ENCODE data around the gene PRXL2B. TPM values are rescaled to one million over a fixed set of nuclear protein-coding genes. Genes with fewer than 3 reads are reported as not detected.
A peak's percentile ranks its signal among the peaks of the same experiment; 100 is the strongest.

PRXL2B gene, protein sequence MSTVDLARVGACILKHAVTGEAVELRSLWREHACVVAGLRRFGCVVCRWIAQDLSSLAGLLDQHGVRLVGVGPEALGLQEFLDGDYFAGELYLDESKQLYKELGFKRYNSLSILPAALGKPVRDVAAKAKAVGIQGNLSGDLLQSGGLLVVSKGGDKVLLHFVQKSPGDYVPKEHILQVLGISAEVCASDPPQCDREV
- total RNA-seq, result 26.5 and 28.4 TPM in 2 replicates

DNA sequence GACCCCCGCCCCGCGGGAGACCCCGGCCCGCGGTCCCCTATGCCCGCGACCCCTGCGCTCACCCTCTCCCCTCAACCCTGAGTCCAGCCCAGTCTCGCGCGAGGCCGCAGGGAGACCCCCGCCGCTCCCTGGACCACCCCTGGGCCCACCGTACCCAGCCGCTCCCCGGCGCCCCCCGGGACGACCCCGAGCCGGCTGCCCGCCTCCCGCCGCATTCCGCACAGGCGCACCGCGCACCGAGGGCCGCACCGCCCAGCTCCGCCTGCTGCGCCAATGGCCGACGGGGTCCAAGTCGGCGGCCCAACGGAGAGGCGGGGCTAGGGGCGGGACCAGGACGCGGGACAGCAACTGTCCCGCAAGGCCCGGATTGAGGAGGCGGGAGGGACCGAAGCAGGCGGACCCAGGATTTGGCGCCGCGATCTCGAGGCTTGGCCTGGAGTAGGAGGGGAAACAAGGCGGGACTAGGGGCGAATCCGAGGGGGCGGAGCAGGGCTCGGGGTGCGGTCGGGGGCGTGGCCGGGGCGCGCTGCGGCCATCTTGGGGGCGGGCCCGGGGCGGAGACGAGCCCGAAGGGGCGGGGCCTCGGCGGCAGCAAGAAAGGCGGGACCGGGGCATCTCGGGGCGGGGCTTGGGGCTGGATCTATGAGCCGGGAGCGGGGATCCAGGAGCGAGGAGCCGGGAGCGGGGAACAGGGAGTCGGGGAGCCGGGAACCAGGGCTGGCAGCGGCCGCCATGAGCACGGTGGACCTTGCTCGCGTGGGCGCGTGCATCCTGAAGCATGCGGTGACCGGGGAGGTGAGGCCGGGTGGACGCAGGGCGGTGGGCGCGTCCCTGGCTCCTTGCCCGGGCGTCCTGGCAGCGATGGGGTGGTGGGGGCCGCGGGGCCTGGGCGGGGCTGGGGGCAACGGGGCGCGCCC lies at the start of gene PRXL2B:
Gene PRXL2B, plus strand, starts transcription at position 624 of the 917 bp plus-strand sequence. Its CDS starts 109 bp downstream, at position 733.
- H3K27ac Mint-ChIP-seq, result peak within 1 kb of the TSS; percentile 86
- intact Hi-C loops (cut with micrococcal nuclease), result loop anchor here (1.0 kb wide), 2 partner anchors 174 to 381 kb away; partner anchors contain the start of gene PEX10
- H3K27me3 Mint-ChIP-seq (ENCODE audit: low read depth), result no peaks in the 10 kb centered on the region
- H3K4me3 Mint-ChIP-seq (ENCODE audit: low read depth), result peak within 1 kb of the TSS; percentile 84
- DNase-seq (ENCODE audit: low spot score), result peak; percentile 98
- H3K4me1 Mint-ChIP-seq (ENCODE audit: low read depth), result peaks cover 33% of the 10 kb centered on the region
- no peaks in the 10 kb centered on the region for H3K9me3 Mint-ChIP-seq
- peaks cover 15% of the 10 kb centered on the region for H3K36me3 Mint-ChIP-seq (ENCODE audit: low read depth)

DNA sequence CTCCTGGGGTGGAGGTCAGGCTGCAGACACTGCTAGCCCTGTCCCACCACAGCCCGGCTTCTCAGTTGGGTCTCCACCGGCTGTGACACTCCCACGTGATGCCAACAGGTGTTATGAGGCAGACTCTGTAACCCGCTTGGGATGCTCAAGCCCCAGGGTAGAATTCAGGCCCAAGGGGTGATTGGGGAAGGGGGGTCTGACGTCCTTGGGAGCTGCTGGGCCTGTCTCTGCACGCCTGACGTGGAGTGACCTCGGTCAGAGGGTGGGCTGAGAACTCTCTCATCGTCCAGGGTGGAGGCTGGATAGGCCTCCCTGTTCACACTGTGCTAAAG lies 48.8 kb upstream of the PRXL2B start:
- H3K27ac Mint-ChIP-seq, result no peak overlapping the region
- no peak for DNase-seq (ENCODE audit: low spot score)
- no peaks in the 10 kb centered on the region for H3K9me3 Mint-ChIP-seq
- no peaks in the 10 kb centered on the region for H3K4me1 Mint-ChIP-seq (ENCODE audit: low read depth)
- peaks cover 28% of the 10 kb centered on the region for H3K27me3 Mint-ChIP-seq (ENCODE audit: low read depth)
- H3K36me3 Mint-ChIP-seq (ENCODE audit: low read depth), result no peaks in the 10 kb centered on the region
- no peak overlapping the region for H3K4me3 Mint-ChIP-seq (ENCODE audit: low read depth)
- intact Hi-C loops (cut with micrococcal nuclease), result no loop called here

DNA sequence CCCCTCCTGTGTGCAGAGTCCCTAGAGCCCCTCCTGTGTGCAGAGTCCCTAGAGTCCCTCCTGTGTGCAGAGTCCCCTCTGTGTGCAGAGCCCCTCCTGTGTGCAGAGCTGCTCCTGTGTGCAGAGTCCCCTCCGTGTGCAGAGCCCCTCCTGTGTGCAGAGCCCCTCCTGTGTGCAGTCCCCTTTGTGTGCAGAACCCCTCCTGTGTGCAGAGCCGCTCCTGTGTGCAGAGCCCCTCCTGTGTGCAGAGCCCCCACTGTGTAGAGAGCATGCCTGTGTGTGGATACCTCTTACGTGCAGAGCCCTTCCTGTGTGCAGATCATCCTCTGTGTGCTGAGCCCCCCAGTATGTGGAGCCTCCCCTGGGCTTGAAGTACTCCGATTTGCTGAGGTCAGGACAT lies 48.2 kb upstream of the PRXL2B start:
- H3K27me3 Mint-ChIP-seq (ENCODE audit: low read depth), result peaks cover 25% of the 10 kb centered on the region
- H3K27ac Mint-ChIP-seq, result no peak overlapping the region
- no peaks in the 10 kb centered on the region for H3K9me3 Mint-ChIP-seq
- H3K4me1 Mint-ChIP-seq (ENCODE audit: low read depth), result no peaks in the 10 kb centered on the region
- H3K4me3 Mint-ChIP-seq (ENCODE audit: low read depth), result no peak overlapping the region
- H3K36me3 Mint-ChIP-seq (ENCODE audit: low read depth), result no peaks in the 10 kb centered on the region
- no peak for DNase-seq (ENCODE audit: low spot score)
- intact Hi-C loops (cut with micrococcal nuclease), result no loop called here

DNA sequence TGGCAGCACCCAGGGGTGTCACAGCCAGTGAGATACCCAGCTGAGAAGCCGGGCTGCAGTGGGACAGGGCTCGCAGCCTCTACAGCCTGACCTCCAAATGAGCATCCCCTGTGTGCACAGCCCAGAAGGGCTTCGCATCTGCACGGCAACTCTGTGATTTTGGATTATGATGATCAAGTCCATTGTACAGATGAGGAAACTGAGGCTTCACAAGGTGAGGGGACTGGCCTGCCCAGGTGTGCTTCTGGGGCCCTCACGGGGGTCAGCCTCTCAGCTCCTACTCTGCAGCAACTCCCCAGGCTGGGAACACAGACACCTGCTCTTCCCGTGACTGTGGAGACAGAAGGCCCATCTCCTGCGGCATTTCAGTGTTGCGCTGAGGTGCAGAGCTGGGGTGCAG lies 47.7 kb upstream of the PRXL2B start:
- Mint-ChIP-seq H3K4me3 (ENCODE audit: low read depth) (no peak overlapping the region), H3K9me3 (no peaks in the 10 kb centered on the region), H3K36me3 (ENCODE audit: low read depth) (no peaks in the 10 kb centered on the region), H3K27me3 (ENCODE audit: low read depth) (peaks cover 21% of the 10 kb centered on the region), H3K27ac (no peak overlapping the region), H3K4me1 (ENCODE audit: low read depth) (no peaks in the 10 kb centered on the region)
- intact Hi-C loops (cut with micrococcal nuclease), result no loop called here
- DNase-seq (ENCODE audit: low spot score), result no peak

DNA sequence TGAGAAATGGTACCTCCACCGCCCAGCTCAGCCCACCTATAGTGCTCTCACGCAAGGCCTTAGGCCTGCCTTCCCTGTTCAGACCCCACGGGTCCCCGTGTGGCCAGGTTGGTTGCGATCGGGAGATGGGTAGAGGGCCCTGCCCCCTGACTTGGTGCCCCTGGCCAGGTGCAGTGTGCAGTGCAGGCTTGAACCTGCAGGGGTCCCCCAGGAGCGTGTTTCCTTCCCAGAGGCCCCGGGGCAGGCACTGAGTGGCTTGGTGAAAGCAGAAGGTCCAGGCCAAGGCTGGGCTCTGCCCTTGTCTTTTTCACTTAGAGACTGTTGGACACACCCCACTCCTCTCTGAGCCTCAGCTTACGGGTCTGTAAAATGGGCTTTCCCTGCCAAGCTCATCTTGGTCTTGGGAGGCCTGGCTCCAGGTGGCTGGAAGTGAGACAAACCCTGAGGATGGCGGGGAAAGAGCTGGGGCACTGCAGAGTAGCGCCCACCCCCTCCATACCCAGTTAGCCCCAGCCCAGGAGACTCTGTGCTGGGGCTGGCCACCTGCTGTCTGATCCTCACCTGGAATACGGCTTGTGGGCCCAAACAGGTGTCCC lies 47.2 kb upstream of the PRXL2B start:
- H3K4me1 Mint-ChIP-seq (ENCODE audit: low read depth), result no peaks in the 10 kb centered on the region
- no peak overlapping the region for H3K4me3 Mint-ChIP-seq (ENCODE audit: low read depth)
- no peaks in the 10 kb centered on the region for H3K36me3 Mint-ChIP-seq (ENCODE audit: low read depth)
- no peak overlapping the region for H3K27ac Mint-ChIP-seq
- no peak for DNase-seq (ENCODE audit: low spot score)
- no peaks in the 10 kb centered on the region for H3K9me3 Mint-ChIP-seq
- intact Hi-C loops (cut with micrococcal nuclease), result no loop called here
- H3K27me3 Mint-ChIP-seq (ENCODE audit: low read depth), result peaks cover 18% of the 10 kb centered on the region

DNA sequence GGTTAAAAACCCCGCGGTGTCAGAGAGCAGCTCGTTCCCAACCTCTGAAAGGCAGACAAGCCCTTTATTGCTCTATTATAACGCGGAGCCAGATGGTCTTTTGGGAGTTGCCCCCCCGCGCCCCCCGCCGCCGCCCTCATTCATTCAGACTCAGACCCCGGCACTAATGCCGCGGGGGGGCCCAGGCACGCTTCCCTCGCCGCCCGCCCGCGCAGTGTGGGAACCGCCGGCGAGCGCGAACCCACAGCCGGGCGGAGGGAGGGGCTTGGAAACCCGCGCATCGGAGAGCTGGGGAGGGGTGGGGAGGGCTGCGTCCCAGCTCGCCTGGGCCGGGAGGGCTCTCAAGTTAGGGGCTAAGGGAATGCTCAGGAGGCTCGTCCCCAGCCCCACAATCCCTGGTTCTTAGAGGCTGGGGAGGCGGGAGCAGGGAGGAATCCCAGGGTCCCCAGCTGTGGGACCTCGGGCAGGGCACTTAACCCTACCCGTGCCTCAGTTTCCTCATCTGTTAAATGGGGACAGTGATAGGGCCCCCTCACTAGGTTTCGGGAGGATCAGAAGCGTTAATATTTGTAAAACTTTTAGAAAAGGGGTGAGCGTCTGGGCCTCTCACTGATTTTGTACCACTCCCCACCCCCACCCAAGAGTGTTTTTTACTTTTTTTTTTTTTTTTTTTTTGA lies 45.6 kb upstream of the PRXL2B start:
- intact Hi-C loops (cut with micrococcal nuclease), result loop anchor here (10.0 kb wide), 1 partner anchor 104 kb away; no protein-coding TSS in a partner anchor
- no peaks in the 10 kb centered on the region for H3K4me1 Mint-ChIP-seq (ENCODE audit: low read depth)
- no peaks in the 10 kb centered on the region for H3K9me3 Mint-ChIP-seq
- H3K36me3 Mint-ChIP-seq (ENCODE audit: low read depth), result no peaks in the 10 kb centered on the region
- H3K27ac Mint-ChIP-seq, result no peak overlapping the region
- no peak overlapping the region for H3K4me3 Mint-ChIP-seq (ENCODE audit: low read depth)
- H3K27me3 Mint-ChIP-seq (ENCODE audit: low read depth), result peaks cover 12% of the 10 kb centered on the region
- no peak for DNase-seq (ENCODE audit: low spot score)

DNA sequence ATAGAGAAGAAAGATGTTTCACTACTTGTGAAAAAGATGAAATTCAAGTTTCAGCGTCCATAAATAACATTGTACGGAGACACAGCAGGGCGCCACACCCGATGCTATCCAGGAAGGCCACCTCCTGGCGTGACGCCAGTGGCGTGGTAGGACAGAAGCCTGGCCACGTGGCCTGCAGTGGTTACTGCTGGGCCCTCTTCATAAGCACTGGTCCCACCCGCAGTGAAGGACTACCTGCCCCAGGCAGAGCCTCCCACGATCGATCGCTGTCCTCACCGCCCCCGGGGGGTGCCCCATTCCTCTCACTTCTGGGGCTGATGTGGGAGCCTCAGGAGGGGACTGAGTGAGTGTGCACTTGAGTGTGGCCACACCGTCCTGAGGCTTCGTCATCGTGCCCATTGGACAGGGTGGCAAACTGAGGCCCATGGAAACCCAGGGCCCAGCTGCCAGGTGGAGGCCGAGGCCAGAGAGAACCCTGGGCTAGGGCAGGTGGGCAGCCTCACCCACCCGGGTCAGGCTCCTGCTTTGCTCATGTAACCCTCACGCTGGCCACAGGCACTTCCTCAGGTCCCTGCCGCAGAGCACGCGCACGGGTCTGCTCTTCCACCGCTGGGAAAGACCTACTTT lies 44.8 kb upstream of the PRXL2B start:
- no peaks in the 10 kb centered on the region for H3K9me3 Mint-ChIP-seq
- H3K4me1 Mint-ChIP-seq (ENCODE audit: low read depth), result no peaks in the 10 kb centered on the region
- H3K36me3 Mint-ChIP-seq (ENCODE audit: low read depth), result no peaks in the 10 kb centered on the region
- H3K4me3 Mint-ChIP-seq (ENCODE audit: low read depth), result no peak overlapping the region
- DNase-seq (ENCODE audit: low spot score), result no peak
- intact Hi-C loops (cut with micrococcal nuclease), result loop anchor here (10.0 kb wide), 1 partner anchor 103 kb away; no protein-coding TSS in a partner anchor
- H3K27me3 Mint-ChIP-seq (ENCODE audit: low read depth), result peaks cover 9% of the 10 kb centered on the region
- no peak overlapping the region for H3K27ac Mint-ChIP-seq

DNA sequence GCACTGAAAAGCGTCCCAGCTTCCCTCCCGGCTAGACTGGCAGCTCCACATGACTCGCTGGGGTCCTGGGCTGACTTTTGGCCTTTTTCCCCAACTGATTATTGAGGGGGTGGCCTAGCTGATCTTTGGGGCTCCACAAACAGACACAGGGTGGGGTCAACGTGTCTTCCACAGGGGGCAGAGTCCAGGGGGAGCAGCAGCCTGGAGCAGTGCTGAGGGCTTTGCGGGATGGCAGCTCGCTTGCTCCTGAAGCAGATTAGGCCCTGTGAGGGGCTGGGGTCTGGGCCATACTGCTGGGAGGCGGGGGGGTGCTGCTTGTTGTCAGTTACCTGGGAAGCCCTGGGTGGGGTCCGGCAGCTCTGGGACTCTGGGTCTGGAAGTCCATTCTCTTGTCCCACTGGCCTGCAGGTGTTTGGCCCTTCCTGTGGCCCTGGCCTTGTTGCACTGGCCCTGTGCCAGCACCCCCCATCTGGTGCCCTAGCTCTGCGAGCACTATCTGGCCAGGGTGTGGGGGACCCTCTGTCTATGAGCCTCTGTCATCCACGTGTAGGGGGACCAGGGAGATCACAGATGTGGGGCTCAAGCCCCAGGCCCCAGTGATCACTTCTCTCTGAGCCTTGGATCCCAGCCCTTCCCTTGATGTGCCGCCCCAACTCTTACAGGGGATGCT lies 44.2 kb upstream of the PRXL2B start:
- no peak for DNase-seq (ENCODE audit: low spot score)
- H3K27ac Mint-ChIP-seq, result no peak overlapping the region
- no peaks in the 10 kb centered on the region for H3K9me3 Mint-ChIP-seq
- H3K36me3 Mint-ChIP-seq (ENCODE audit: low read depth), result no peaks in the 10 kb centered on the region
- H3K27me3 Mint-ChIP-seq (ENCODE audit: low read depth), result peaks cover 9% of the 10 kb centered on the region
- H3K4me3 Mint-ChIP-seq (ENCODE audit: low read depth), result no peak overlapping the region
- H3K4me1 Mint-ChIP-seq (ENCODE audit: low read depth), result no peaks in the 10 kb centered on the region
- intact Hi-C loops (cut with micrococcal nuclease), result loop anchor here (10.0 kb wide), 1 partner anchor 102 kb away; no protein-coding TSS in a partner anchor

DNA sequence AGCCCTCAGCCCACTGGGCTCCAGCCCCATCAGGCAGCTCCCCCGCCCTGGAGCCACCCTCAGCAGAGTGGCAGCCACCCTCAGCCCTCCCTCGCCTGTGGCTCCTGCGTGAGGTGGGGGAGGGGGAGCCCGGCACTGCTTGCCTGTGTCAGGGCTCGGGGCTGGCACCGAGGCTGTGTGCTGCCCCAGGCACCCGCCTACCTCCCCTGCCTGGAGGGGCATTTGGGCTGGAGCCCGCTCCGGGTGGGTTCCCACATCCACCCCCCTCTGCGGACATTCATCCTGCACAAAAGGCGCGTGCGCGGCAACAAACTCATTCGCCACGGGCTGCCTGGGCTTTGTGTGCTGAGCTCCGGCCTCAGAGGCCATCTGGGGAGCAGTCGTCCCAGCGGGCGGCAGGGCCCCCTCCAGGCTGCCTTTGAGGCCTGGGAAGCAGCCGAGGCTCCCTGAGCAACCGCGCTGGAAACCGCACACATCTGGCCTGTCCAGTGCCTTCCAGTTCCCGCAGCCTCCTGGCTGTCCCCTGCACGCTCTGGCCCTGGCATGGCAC lies 43.0 kb upstream of the PRXL2B start:
- Mint-ChIP-seq H3K9me3 (no peaks in the 10 kb centered on the region), H3K4me3 (ENCODE audit: low read depth) (no peak overlapping the region), H3K27ac (no peak overlapping the region), H3K36me3 (ENCODE audit: low read depth) (no peaks in the 10 kb centered on the region), H3K27me3 (ENCODE audit: low read depth) (peaks cover 9% of the 10 kb centered on the region), H3K4me1 (ENCODE audit: low read depth) (peaks cover 7% of the 10 kb centered on the region)
- DNase-seq (ENCODE audit: low spot score), result no peak
- intact Hi-C loops (cut with micrococcal nuclease), result loop anchor here (10.0 kb wide), 1 partner anchor 101 kb away; no protein-coding TSS in a partner anchor

DNA sequence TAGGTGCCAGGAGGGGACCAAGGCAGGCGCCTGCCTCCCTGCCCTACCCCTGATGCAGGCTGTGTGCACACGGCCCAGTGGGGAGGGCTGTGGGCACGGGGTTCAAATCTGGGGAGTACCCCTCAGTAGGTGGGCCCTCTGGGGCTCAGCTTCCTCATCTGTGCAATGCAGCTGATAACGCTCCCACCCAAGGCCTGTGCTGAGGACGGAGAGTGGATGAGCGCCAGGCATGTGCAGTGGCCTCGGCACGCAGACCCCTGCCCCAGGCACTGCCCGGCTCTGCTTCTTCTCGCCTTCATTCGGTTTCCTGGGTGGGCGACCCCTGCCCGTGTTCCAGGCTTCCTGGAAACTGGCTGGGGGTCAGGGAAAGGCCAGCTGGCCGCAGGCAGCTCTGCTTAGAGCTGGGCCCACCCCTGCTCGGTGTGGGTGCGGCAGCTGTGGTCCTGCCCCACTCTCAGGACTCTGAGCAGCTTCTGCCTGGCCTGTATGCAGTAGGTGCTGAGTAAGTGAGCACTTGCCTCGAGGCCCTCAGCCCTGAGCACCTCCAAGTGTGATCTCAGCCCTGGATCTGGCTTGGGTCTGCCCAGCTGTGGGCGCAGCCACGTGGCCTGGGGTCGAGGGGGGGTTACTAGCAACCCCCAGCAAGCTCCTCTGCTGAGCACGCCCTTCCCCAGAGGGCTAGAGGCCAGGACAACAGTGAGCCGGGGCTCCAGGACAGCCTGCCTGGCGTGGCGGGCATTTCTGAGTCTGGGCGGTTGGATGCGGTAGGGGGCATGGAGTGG lies 42.3 kb upstream of the PRXL2B start:
- H3K36me3 Mint-ChIP-seq (ENCODE audit: low read depth), result no peaks in the 10 kb centered on the region
- DNase-seq (ENCODE audit: low spot score), result no peak
- no peaks in the 10 kb centered on the region for H3K9me3 Mint-ChIP-seq
- intact Hi-C loops (cut with micrococcal nuclease), result loop anchor here (10.0 kb wide), 1 partner anchor 101 kb away; no protein-coding TSS in a partner anchor
- H3K27ac Mint-ChIP-seq, result no peak overlapping the region
- H3K27me3 Mint-ChIP-seq (ENCODE audit: low read depth), result peaks cover 7% of the 10 kb centered on the region
- peaks cover 11% of the 10 kb centered on the region for H3K4me1 Mint-ChIP-seq (ENCODE audit: low read depth)
- H3K4me3 Mint-ChIP-seq (ENCODE audit: low read depth), result no peak overlapping the region
